Right lobe of liver (tissue), 6 donors: ENCODE results near the gene POU2F1. TPM values are rescaled to one million over a fixed set of nuclear protein-coding genes. Genes with fewer than 3 reads are reported as not detected.
A peak's percentile ranks its signal among the peaks of the same experiment; 100 is the strongest.

Experiments
- ATAC-seq, 4 donors: fragments of 200-7000 bp; cut with Tn5 transposase; one replicate each; pipeline ENCODE4 v1.9.1; 2020; ENCODE audit warnings: mild to moderate bottlenecking in 4 of 4, moderate library complexity in 4 of 4
- DNase-seq, 3 donors: peaks; one replicate each; pipeline ENCODE4 v3.0.0-alpha.2; 2020
- H3K27ac ChIP-seq, 3 donors: fragments of 200-600 bp; one replicate each; pipeline ENCODE4 v1.8.0; 2022
- H3K27me3 ChIP-seq, 2 donors: fragments of 200-600 bp; one replicate each; pipeline ENCODE4 v1.8.0; 2022
- H3K36me3 ChIP-seq, 4 donors: fragments of 200-600 bp; sonication (generic) in 1 of 4; one replicate each; pipeline versions ENCODE4 v1.5.1 to v1.8.0; 2017 to 2022; ENCODE audit warnings: control low read depth in 1 of 4
- H3K4me1 ChIP-seq, 4 donors: fragments of 200-600 bp; sonication (generic) in 1 of 4; one replicate each; pipeline versions ENCODE4 v1.5.1 to v1.8.0; 2017 to 2022; ENCODE audit warnings: control low read depth in 1 of 4
- H3K4me3 ChIP-seq, 3 donors: fragments of 200-600 bp; one replicate each; pipeline ENCODE4 v1.8.0; 2022
- H3K9me3 ChIP-seq, 4 donors: fragments of 200-600 bp; sonication (generic) in 1 of 4; one replicate each; pipeline versions ENCODE4 v1.5.1 to v1.8.0; 2017 to 2022; ENCODE audit warnings: control low read depth in 1 of 4
- CTCF ChIP-seq, 4 donors: fragments of 200-600 bp in 3 of 4; fragments of 450-650 bp in 1 of 4; IDR thresholded peaks; one replicate each; pipeline versions ENCODE4 v1.5.1 to v1.8.0; 2016 to 2022; ENCODE audit warnings: antibody characterized with exemption in 4 of 4, mild to moderate bottlenecking in 2 of 4
- POLR2A ChIP-seq: fragments of 450-650 bp; IDR thresholded peaks from one replicate; pipeline ENCODE4 v1.6.1; 2017; ENCODE audit warnings: antibody characterized with exemption, mild to moderate bottlenecking
- WGBS: methylation state at CpG from one replicate; pipeline ENCODE4 v1.1.6; 2018; ENCODE audit warnings: low coverage, low lambda C conversion rate; ENCODE audit not compliant: insufficient coverage; ENCODE audit errors: missing lambda C conversion rate; 5-methylcytosine and 5-hydroxymethylcytosine counted together
- intact Hi-C, 2 donors: fragments of 100-400 bp; cut with DNase I; formaldehyde crosslinking; loops; one replicate each; pipeline versions ENCODE4 v1.11.2 to v1.14.1; 2022
- total RNA-seq, 6 experiments: library from RNA; depleted of rRNA in 2 of 6; stranded (reverse); fragments of >200 nt in 2 of 6; fragmentation: NEBNext Ultra II Directional in 3 of 6; extraction: Animal tissue kit (Norgen Biotek cat#: 25700) in 3 of 6; gene quantifications; one replicate each; pipeline versions ENCODE4 v1.1.0 to v1.2.4, GENCODE V29; 2016 to 2023
- donor health status: DM: no; HTN: yes; CAD: no.
- donor health status: DM: no; HTN: no; CAD: no.
- donor health status: DM: no; HTN: no; CAD: no.
- donor health status: DM: no; HTN: yes; CAD: no.
- donor health status: DM: no; HTN: yes; CAD: no.

The POU2F1 gene
- total RNA-seq, 6 experiments from 2014 or later: 4.8 to 10.3 (median 6.2) TPM

GRCh38 chr1:167359295-167359694 lies 138.6 kb downstream of the POU2F1 start:
- H3K4me3 ChIP-seq: no peak overlapping the region
- WGBS: 93% methylated on average over 4 of the region's 4 CpGs
- intact Hi-C loops: no loop called here

GRCh38 chr1:167360120-167360519 lies 139.4 kb downstream of the POU2F1 start:
- no peak overlapping the region for H3K4me3 ChIP-seq
- intact Hi-C loops: no loop called here
- ATAC-seq: peak in 1 of 4 donors; percentile 41
- H3K36me3 ChIP-seq: no peaks in the 10 kb centered on the region
- no peak overlapping the region for H3K27ac ChIP-seq
- WGBS: 74% methylated on average over 4 of the region's 4 CpGs
- H3K27me3 ChIP-seq: no peaks in the 10 kb centered on the region
- H3K4me1 ChIP-seq: no peaks in the 10 kb centered on the region
- TF ChIP-seq CTCF (IDR thresholded peaks at IDR 0.05): no peak
- no peak for TF ChIP-seq POLR2A
- no peak for DNase-seq
- no peaks in the 10 kb centered on the region for H3K9me3 ChIP-seq

More at GRCh38 chr1:167359295-167359694, 138.6 kb downstream of the POU2F1 start:
- no peaks in the 10 kb centered on the region for H3K4me1 ChIP-seq
- no peak for TF ChIP-seq POLR2A
- TF ChIP-seq CTCF (IDR thresholded peaks at IDR 0.05): no peak
- ATAC-seq (no peak), DNase-seq (no peak)
- no peaks in the 10 kb centered on the region for H3K36me3 ChIP-seq
- no peak overlapping the region for H3K27ac ChIP-seq
- no peaks in the 10 kb centered on the region for H3K27me3 ChIP-seq
- H3K9me3 ChIP-seq: no peaks in the 10 kb centered on the region

- no peak overlapping the region for H3K27ac ChIP-seq
- H3K9me3 ChIP-seq: no peaks in the 10 kb centered on the region
- no peak for DNase-seq
- H3K27me3 ChIP-seq: no peaks in the 10 kb centered on the region
- H3K4me1 ChIP-seq: no peaks in the 10 kb centered on the region
- H3K4me3 ChIP-seq: no peak overlapping the region
- no peak for TF ChIP-seq CTCF (IDR thresholded peaks at IDR 0.05)
- TF ChIP-seq POLR2A: no peak
- H3K36me3 ChIP-seq: peaks cover 0 to 2% (median 0%) of the 10 kb centered on the region in 4 donors
- no peak for ATAC-seq
- 67% methylated on average over 1 of the region's 1 CpG for WGBS
- intact Hi-C loops: no loop called here
These were observed 142.0 kb downstream of the POU2F1 start for GRCh38 chr1:167362638-167363037.

- 88% methylated on average over 2 of the region's 2 CpGs for WGBS
- no peak overlapping the region for H3K4me3 ChIP-seq
These were observed 144.1 kb downstream of the POU2F1 start for GRCh38 chr1:167364826-167365225.

More at GRCh38 chr1:167364826-167365225, 144.1 kb downstream of the POU2F1 start:
- Histone ChIP-seq H3K36me3 (peaks cover 0 to 2% (median 0%) of the 10 kb centered on the region in 4 donors), H3K9me3 (no peaks in the 10 kb centered on the region), H3K4me1 (no peaks in the 10 kb centered on the region), H3K27me3 (no peaks in the 10 kb centered on the region), H3K27ac (no peak overlapping the region)
- TF ChIP-seq CTCF (IDR thresholded peaks at IDR 0.05) (no peak), POLR2A (no peak)
- no peak for DNase-seq
- ATAC-seq: no peak
- intact Hi-C loops: no loop called here
